ENCODE data around the gene ACSS1.

Gene ACSS1

DNA sequence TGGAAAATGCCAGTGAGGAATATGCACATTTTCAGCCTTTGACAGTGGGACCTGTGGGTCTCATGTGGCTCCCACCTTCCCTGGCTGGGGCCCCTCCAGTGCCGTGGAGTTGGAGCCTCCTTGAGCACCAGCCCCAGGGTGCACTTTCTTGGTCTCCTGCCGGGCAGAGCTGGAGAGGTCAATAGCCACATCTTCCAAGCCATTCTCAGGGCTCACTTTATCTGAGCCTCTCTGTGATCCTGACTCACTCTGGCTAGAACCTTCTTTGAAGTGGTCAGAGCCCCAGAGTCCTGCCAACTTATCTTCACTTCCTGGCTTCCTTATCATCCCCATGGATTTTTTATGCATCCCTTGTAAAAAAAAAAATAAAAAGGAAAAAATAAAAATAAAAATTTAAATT, 18.3 kb upstream of the ACSS1 start:
- TF ChIP-seq, protein P1, sequence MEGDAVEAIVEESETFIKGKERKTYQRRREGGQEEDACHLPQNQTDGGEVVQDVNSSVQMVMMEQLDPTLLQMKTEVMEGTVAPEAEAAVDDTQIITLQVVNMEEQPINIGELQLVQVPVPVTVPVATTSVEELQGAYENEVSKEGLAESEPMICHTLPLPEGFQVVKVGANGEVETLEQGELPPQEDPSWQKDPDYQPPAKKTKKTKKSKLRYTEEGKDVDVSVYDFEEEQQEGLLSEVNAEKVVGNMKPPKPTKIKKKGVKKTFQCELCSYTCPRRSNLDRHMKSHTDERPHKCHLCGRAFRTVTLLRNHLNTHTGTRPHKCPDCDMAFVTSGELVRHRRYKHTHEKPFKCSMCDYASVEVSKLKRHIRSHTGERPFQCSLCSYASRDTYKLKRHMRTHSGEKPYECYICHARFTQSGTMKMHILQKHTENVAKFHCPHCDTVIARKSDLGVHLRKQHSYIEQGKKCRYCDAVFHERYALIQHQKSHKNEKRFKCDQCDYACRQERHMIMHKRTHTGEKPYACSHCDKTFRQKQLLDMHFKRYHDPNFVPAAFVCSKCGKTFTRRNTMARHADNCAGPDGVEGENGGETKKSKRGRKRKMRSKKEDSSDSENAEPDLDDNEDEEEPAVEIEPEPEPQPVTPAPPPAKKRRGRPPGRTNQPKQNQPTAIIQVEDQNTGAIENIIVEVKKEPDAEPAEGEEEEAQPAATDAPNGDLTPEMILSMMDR (IDR thresholded peaks at IDR 0.05), result no peak

DNA sequence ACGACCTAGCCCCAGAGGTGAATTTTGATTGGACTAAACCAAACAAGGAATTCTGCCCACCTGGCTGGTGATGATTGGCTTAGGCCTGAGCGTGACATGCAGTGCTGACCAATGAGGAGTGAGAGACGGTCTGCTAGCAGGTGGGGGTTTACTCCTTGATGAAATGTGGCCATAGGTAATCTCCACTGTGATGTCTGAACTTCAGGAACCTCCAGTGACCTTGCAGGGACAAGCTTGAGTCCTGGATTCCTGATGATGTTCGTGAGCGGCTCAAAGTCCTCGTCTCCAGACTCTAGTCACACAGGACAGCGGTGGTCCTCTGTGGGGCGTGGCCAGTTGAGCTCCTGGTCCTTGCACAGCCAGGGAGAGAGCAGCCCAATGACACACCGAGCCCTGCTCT, 15.6 kb upstream of the ACSS1 start:
- TF ChIP-seq, protein P1 (IDR thresholded peaks at IDR 0.05), result no peak

DNA sequence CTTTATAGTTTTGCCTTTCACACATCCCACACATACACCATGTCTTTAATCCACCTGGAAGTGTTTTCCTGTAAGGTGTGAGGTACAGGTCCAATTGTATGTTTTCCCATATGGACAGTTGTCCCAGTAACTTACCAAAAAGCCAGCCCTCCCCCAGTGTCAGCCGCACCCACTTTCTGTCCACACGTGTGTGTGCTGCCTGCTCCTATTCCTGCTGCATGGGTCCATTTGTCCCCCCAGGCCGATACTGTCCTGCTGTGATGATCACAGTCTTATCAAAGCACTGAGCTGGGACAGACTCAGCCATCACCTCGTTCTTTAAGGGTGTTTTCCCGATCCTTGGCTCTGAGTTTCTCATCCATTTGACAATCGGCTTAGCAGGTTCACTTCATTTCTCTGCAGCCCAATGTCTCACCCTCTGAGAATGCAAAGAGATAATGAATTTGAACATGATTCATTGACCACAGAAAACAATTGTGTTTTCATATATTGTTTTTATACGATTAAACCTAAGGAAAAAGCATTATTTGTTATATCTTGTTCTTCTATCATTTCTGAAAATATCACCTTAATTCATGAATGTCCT, 14.4 kb upstream of the ACSS1 start:
- TF ChIP-seq, protein P1 (IDR thresholded peaks at IDR 0.05), result no peak

DNA sequence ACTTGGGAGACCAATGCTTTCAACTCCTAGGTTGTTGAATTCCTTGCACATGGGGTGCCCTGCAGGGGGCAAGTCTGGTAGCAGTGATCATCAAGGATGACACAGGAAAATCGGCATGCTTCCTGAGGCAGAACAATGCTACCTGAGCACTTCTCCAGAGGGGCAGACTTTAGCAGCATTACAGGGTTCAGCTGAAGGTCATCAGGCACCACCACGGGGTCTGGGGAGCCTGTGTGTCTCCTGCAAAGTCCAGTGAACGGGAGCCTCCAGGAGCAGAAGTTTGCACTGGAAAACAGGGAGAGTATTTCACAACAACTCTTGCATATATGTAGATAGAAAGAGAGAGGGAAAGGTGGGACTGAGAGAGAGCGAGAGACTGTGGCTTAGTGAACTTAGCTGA, 13.8 kb upstream of the ACSS1 start:
- TF ChIP-seq, protein P1 (IDR thresholded peaks at IDR 0.05), result no peak

DNA sequence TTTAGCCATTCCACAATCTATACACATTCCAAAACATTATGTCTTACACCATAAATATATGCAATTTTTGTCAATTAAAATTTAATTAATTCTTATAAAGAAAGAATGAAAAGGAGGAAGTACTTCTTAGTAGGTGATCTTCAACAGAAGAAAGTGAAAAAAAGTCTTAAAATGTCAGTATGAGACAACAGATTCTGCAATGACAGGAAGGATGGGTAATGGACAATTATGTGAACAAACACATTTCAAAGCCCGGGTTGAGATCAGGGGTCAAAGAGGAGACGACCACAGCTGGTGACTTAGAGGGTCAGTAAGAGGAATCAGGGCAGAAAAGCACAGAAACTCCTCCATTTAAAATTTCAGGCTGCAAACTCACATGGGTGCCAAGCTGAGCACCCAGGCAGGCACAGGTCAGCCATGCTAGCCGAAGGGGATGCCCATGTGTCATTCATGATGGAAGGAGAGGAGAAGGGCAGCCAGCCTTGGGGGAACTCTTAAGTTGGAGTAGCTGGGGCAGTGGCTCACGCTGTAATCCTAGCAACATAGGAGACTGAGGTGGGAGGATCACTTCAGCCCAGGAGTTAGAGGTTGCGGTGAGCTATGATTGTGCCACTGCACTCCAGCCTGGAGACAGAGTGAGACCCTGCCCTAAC, 13.0 kb upstream of the ACSS1 start:
- TF ChIP-seq, protein P1 (IDR thresholded peaks at IDR 0.05), result no peak

DNA sequence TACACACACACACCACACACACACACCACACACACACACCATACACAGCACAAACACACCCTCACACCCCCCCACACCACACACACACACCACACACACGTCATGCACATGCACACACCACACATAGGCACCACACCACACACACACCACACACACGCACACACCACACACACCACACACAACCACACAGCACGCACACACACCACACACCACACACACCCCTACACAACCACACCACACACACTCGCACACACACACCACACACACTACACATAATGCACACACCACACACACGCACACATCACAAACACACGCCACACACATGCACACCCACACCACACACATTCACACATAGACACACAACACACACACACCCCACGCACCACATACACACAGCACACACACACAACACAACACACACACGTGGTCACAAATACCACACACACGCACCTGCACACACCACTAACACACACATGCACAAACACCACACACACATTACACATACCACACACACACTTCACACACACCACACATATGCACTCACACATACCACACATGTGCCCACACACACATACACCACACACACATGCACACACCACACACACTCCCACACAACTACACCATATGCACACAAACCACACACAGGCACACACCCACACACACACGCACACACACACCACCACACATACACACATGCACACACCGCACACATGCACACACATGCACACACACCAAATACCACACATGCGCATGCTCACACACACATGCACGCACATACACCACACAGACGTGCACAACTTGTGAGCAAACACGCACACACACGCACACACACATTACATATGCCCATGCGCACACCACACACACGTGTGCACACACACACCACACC, 9.4 kb upstream of the ACSS1 start:
- TF ChIP-seq, protein P1 (IDR thresholded peaks at IDR 0.05), result no peak

DNA sequence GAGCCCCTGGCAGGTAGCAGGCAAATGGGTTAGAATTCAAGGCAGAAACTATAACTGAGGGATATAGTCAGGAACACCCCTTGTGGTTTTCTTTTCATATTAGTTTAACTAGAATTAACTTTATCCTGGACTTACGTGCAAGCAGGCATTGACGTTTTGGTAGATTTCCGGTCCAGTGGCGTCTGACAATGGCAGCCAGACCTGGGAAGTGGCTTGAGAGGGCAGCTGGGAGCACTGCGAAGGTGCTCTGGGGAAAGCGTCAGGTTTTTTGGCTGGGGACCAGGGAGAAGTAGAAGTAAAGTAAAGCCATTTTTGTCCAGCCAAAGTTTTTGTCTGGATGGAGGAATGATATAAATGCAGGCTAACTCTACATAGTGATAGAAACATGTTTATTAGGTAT, 8.4 kb upstream of the ACSS1 start:
- TF ChIP-seq, protein P1 (IDR thresholded peaks at IDR 0.05), result no peak
